Measurements from ENCODE around the gene CYP2D6.
"Not testable (repeated sequence)": the region's sequence is repeated elsewhere in the genome, so short reads cannot be mapped to it uniquely, and the experiment has no call there.

Gene CYP2D6

DNA sequence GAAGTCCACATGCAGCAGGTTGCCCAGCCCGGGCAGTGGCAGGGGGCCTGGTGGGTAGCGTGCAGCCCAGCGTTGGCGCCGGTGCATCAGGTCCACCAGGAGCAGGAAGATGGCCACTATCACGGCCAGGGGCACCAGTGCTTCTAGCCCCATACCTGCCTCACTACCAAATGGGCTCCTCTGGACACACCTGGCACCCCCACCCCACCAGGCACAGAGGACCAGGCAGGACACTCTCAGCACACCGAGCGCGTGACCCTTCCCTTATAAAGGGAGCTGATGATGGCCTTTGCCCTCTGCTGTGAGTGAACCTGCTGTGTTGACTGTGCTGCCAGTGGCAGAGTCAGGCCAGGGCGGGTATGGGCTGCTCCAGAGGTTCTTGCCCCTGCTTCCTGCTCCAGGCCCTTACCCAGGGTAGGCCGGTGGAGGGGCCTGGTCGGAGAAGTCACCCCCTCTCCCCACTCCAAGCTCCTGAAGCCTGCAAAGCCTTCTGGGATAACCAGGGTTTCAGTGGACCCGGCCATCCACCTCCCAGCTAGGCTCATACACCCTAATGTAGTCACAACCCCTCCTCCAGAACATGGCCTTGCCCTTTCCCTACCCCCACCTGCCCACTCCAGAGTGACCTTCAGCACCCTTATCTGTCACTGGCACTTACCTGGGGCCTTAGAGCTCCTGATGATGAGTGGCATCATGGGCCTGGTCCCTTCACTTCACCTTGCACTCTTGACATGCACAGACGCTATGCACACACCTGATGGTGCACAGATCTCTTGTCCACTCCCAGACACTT is at the start of gene CYP2D6:
CYP2D6 (minus strand) TSS at position 172 of the 793 bp plus-strand sequence; CDS start at position 153, 19 bp downstream.
- H3K4me3 ChIP-seq (ENCODE audit: low read depth, low read length); DNase-seq (ENCODE audit: low read depth): not testable (repeated sequence)

DNA sequence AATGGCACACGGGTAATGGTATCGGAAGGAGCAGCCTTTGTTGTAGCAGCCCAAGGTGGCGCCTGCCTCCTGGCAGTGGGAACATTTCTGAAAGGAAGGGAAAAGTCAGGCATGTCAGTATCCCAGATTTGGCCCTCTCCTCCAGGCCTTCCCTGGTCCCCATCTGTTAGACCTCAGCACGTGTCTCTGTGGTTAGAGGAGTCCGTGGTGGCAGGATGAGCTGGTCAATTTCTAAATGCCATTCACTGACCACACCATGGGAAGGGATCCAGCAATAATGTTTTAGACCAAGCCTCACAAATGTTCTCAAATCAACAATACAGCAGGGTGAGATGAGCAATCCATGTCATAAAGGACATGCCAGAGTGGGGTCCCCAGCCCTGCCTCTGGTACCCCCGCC is 49.0 kb upstream of the CYP2D6 start:
- H3K4me3 ChIP-seq (ENCODE audit: low read depth, low read length), result no peak overlapping the region
- peak; percentile 67 for DNase-seq (ENCODE audit: low read depth)

DNA sequence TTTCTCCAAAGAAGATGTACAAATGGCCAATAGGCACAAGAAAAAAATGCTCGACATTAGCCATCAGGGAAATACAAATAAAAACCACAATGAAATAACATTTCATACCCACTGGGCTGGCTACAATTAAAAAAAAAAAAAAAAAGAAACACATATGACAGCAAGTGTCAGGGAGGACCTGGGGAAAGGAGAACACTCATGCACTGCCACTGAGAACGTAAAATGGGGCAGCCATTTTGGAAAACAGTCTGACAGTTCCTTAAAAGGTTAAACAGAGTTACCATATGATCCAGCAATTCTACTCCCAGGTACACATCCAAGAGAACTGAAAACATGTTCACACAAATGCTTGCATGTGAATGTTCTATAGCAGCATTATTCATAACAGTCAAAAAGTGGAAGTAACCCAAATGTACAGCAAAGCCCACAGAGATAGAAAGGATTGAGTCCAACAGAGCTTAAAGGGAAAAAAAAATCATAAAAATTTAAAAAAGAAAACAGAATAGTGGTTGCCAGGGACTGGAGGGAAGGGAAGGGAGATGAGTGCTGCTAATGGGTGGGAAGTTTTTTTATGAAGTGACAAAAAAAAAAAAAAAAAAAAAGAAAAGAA is 48.4 kb upstream of the CYP2D6 start:
- no peak overlapping the region for H3K4me3 ChIP-seq (ENCODE audit: low read depth, low read length)
- DNase-seq (ENCODE audit: low read depth), result no peak

DNA sequence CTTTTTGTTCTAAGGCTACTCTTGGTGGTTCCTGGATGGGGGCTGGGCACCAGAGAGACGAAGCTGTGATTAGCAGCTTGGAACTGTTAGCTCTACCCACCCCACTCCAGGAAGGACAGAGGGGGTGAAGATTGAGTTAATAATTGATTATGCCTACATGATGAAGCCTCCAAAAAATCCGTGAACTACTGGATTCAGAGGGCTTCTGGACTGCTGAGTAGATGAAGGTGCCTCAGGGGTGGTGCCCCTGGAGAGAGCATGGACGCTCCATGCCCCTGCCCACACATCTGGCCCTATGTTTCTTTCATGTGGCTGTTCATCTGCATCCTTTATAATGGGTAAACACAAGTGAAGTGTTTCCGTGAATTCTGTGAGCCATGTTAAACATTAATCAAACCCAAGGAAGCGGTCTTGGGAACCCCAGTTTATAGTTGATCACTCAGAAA is 47.3 kb upstream of the CYP2D6 start:
- no peak for DNase-seq (ENCODE audit: low read depth)
- no peak overlapping the region for H3K4me3 ChIP-seq (ENCODE audit: low read depth, low read length)

DNA sequence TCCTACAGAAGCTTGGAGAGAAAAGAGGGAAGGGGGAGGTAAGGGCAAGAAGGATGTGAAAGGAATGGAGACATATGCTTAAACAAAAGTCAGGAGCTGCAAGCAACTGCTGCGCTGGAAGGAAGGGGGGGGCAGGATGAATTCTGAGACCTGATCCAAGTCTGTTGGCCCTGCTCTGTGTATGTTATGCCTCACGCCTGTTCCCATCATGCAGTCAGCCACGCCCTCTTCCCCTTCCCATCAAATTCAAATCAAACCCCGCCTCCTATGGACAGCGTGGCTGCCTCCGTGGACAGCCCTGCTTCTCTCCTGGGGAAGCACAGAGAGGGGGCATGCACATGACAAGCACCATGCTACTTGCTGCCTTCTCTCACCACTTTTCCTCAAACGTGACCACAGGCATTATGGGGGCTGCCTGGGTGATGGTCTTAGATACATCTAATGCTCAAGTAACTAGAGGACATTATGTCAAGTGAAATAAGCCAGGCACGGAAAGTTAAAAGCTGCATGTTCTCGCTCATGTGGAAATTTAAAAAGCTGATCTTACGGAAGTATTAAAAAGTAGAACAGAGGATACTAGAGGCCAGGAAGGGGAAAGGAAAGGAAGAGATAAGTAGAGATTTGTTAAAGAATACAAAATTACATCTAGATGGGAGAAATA is 45.8 kb upstream of the CYP2D6 start:
- DNase-seq (ENCODE audit: low read depth), result no peak
- no peak overlapping the region for H3K4me3 ChIP-seq (ENCODE audit: low read depth, low read length)

DNA sequence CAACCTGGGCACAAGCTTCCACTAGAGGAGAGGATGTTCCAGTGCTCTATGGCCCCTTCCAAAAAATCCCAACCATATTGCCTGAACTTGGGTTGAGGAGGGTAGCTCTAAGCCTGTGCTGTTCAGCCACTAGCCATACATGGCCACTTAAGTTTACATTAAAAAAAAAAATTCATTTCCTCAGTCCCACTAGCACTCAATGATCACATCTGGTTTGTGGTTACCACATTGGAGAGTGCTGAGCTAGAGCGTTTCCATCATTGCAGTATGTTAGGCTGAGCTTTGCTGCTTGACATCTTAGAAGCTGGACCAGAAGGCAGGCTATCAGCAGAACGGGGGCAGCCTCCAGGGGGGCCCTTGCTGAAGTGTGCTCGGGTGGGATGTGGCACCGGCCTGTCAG is 43.5 kb upstream of the CYP2D6 start:
- peak; percentile 14 for DNase-seq (ENCODE audit: low read depth)
- H3K4me3 ChIP-seq (ENCODE audit: low read depth, low read length), result no peak overlapping the region

DNA sequence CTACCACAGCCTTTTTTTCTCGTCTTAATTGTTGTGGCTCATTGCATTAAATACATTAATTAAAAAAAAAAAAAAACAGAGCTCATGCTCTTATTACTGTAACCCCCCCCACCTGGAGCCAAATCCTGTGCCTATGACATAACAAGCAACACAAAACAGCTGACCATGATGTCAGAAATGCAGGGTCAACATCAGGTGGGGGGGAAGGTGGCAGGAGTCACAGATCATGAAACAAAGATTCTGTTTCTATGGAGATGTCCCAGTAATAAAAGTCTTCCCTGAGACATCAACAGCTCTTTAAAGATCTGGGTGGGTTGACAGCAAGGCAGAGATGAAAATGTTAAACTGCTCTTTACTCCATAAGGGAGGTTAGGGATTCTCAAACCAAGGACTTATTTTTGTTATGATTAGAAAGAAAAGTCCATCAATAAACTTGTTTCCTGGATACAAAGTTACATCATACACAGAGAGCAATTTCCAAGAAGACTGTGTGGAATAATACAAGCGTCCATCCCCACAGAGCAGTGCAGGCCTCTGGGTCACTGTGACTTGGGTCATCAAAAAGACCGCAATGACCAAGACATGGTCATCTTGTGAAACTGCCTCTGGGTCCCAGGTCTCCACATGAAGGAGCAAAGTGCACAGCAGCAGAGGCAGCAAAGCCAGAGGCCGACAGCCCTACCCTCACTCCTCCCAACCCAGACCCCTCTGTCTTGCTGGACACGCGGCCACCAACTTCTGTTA is 42.7 kb upstream of the CYP2D6 start:
- DNase-seq (ENCODE audit: low read depth), result no peak
- H3K4me3 ChIP-seq (ENCODE audit: low read depth, low read length), result no peak overlapping the region

DNA sequence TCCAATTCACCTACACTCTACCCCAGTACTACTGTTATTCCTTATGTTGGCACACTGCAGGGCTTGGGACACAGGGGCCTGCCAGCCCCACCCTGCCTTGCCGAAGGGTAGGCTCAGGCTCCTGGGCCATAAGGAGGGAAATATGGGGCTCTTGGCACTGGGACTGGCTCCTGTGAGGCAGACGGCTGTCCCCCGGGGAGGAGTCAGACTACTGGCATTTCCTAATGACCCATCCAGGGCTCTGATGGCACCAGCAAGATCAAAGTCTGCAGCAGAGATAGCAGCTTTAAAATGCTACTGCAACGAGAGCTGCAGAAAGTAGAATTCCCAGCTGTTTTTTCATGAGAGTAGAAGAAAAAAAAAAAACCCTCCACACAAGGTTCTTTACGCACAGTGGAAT is 42.2 kb upstream of the CYP2D6 start:
- H3K4me3 ChIP-seq (ENCODE audit: low read depth, low read length), result no peak overlapping the region
- DNase-seq (ENCODE audit: low read depth), result no peak

DNA sequence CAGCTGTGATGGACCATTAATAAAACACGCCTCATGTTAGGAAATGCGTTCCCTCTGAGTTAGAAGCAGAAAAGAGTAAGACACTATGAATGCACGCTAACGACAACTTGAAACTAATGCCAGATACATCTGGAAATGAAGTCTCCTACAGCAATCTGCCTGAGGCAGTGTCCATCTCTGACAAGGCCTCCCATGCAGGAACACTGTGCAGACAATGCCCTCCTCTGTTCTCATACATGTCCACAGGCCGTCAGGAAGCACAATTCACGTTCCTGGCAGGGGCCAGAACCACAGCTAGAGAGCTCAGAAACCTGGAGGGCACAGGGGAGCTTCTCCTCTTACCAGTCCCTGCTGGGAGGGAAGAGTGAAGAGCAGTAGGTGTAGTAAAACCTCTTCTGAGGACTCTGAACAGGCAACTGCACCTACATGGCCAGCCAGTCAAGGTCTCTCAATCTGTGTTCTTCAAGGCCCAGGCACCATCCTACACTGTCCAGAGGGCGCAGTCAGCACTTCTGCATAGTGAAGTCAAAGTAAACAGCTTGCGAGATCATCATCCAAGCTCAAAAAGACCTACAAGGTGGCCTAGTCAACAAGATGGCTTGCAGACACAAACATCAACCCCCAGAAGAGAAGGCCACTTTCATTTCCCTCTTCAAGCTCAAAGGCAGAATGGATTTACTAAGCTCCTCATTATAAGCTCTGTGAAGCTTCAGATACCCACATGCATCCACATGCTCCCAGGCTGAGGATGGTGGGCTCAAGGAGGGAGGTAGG is 41.5 kb upstream of the CYP2D6 start:
- no peak for DNase-seq (ENCODE audit: low read depth)
- H3K4me3 ChIP-seq (ENCODE audit: low read depth, low read length), result no peak overlapping the region

DNA sequence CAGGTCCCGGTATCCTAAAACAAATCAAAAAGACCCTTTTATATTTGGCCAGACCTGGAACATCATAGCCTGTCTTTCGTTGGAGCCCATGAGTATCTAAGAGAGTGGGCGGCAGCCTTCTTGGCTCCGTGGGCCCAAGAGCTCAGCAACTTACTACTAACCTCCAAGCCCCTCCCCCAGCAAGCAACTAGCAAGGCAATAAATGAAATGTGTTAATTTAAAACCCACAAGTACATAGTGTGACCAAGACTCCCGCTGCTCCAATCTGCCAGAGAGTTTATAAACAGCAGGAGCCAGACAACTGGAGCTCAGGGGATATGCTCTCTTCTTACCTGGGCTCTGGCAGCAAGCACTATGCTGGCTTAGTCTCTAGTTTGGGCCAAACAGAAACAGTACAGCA is 40.8 kb upstream of the CYP2D6 start:
- DNase-seq (ENCODE audit: low read depth), result no peak
- H3K4me3 ChIP-seq (ENCODE audit: low read depth, low read length), result no peak overlapping the region

DNA sequence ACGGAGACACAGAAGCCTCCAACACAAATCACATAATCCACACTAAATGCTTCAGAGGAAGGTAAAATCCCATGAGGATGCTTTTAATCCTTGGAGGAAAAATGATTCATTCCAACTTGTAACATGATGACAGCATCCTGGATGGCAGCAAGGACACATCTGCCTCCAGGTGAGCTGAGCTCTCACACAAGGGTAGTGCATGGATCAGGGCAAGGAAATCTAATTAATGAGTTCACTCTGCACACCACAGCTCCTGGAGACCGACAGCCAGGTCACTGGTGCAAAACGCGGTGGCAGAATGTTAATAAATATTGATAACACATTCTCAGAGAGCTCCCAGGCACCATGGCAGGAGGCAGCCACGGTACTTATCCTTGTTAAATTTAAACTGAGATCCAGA is 40.3 kb upstream of the CYP2D6 start:
- H3K4me3 ChIP-seq (ENCODE audit: low read depth, low read length), result no peak overlapping the region
- DNase-seq (ENCODE audit: low read depth), result no peak

DNA sequence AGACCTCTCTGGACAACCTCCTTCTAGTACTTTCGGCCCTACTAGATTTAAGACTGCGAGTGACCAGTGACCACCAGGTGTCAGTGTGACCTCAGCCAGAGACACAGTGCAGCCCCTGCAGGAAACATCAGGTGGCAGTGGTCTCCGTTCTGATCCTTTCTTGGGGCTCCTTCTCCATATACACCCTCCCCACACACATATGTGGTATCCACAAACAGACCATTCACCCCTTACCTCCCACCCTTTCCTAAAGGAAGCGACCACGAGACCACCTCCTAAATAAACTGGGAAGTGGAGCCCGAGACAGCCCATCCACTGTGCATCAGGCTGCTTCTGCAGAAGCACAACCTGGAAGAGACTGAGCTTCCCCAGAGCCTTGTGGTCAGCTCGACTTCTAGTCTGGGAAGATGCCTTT is 38.5 kb upstream of the CYP2D6 start:
- no peak overlapping the region for H3K4me3 ChIP-seq (ENCODE audit: low read depth, low read length)
- DNase-seq (ENCODE audit: low read depth), result peak; percentile 34

DNA sequence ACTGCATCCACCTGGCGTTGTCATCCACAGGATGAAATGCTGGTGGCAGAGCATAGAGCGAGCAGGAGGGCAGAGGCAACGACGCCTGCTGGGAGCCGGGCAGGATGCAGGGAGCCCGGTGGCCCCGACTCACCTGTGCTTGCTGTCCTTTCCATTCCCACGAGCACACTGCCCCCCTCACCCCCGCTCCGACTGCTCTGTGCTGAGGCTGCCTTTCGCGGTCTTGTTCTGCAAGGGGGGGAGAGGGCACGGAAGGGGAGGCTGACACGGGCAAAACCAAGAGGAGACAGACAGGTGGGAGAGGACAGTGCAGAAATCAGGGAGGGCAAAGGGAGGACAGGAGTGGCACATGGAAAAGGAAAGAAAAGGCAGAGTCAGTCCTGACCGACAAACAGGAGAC is 37.9 kb upstream of the CYP2D6 start:
- no peak for DNase-seq (ENCODE audit: low read depth)
- H3K4me3 ChIP-seq (ENCODE audit: low read depth, low read length), result no peak overlapping the region

DNA sequence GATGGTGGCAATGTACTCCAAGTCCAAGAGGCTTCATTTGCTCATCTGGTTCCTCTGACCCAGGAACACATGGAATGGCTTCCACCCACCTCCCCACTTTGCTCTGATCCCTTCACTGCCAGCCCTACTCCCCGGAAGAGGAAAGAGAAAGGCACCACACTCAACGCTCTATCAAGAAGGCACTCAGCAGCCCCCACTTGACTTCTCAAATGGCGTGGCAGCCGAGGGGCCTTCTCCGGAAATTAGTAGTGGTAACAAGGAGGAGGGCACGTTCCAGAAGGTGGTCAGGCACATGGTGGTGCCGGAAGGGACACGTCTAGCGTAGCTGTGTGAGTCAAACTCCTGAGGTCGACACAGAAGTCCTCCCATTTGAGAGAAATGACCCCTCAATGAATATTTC is 36.5 kb upstream of the CYP2D6 start:
- H3K4me3 ChIP-seq (ENCODE audit: low read depth, low read length), result no peak overlapping the region
- DNase-seq (ENCODE audit: low read depth), result no peak

DNA sequence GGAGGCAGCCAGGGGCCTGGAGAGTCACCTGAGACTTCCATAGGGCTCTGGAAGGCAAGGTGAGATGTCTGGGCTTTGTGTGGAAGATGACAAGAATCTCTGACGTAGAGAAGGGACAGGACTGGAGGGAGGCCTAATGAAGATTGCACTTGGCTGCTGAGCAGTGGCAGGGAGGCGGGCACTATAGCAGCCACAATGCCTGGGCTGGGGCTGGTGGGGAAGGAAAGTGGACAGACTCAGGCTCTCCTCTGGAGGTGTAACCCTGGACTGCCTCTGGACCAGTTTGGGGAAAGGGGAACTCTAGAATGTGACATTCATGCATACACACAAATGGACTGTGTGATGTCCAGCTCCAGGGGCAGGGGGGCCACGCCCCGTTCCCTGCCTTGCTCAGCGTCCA is 34.3 kb upstream of the CYP2D6 start:
- H3K4me3 ChIP-seq (ENCODE audit: low read depth, low read length), result no peak overlapping the region
- no peak for DNase-seq (ENCODE audit: low read depth)

DNA sequence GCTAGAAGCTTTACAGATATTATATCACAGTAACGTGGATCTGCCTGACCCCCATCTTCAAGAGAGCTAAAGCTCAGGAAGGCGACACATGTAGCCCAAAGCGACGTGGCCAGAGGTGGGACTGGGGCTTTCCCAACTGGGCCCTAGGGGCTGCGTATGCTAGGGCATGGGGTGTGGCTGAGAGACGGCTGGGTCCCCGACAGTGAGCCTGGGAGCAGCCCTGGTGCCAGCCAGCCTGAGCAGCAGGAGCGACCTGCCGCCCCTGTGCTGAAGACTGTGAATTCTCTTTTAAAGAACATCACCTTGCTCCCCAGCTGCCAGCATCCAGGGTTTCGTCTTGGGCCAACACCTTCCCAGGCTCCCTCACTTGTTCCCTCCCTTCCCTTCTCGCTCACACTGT is 32.9 kb upstream of the CYP2D6 start:
- no peak for DNase-seq (ENCODE audit: low read depth)

DNA sequence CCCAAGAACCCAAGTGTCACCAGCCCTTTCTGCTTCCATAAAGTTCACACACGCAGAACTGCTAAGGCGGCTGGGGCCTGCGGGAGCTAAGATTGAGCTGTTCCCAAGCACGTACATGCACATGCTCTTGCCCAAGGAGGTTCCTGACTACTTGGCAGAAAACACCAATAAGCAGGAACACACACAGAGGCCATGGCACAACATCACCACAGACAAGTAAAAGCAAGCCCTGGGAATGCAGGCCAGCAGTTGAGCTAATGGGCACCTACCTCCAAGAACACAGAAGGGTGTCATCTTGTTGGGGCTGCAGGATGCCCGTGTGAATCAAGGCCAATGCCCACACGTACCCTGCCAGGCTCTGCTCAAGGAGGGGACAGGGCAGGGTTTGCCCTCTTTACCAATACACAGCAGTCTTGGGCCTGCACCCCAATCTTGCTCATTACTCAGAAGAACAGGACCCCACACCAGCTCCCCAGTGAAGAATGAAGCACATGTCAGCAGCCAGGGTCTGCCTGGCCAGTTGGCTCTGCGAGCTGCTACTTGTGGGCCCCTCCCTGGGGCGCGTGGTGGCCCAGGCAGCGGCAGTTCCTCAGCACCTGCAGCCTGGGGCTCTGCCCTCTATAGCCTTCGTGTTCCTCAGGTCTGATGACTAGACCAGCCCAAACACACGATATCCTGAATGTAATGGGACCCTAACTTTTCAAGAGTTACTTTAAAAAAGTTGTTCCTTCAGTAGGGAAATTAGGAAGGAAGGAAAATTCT is 32.3 kb upstream of the CYP2D6 start:
- no peak for DNase-seq (ENCODE audit: low read depth)
- no peak overlapping the region for H3K4me3 ChIP-seq (ENCODE audit: low read depth, low read length)

More for the DNA sequence above, 32.9 kb upstream of the CYP2D6 start:
- no peak overlapping the region for H3K4me3 ChIP-seq (ENCODE audit: low read depth, low read length)

DNA sequence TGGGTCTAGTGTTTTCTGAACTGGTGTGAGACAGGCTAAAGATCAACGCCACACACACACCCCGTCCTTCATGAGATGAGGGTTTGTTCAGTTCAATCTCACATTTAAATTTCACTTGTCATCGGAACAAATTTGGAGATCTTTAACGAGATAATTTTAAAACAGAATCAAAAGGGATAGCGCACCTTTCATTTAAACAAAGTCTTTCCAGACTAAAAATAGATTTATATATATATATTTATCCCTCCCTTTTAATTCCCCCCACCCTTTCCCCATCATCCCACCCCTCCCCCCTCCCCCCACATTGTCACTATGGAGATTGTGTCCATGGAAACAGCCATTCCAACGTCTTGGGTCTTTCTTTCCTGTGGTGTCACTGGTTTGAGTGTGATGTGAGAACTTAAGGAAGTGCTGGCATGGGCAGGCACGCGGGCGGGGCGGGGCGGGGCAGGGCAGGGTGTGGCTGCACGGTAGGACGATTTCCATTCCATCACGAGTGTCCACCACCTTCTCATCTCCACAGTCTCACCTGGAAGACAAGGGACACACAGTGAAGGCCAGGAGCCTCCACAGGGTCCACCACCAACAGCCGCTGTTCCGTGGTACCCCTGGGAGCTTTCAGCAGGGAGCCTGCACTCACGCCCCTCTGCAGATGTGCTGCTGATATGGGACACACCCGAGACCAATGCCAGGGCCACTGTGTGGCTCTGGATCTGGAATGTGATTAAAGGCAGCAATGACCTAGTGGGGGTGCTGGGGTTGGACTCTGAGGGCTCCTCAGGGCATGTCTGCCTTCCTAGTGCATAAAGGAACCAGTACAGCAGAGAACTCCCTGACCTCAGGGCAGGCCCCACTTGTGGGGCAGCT is 30.5 kb upstream of the CYP2D6 start:
- DNase-seq (ENCODE audit: low read depth), result no peak
- H3K4me3 ChIP-seq (ENCODE audit: low read depth, low read length), result no peak overlapping the region
